C4-2B (cell line): Measurements from ENCODE around the gene FUT7.

ENCODE experiments used
- CTCF ChIP-seq: fragments of 450-650 bp; conservative IDR thresholded peaks from 2 replicates; pipeline ENCODE4 v1.5.1; 2017; ENCODE audit warnings: mild to moderate bottlenecking
- ZFX ChIP-seq: fragments of 450-650 bp; IDR thresholded peaks from 2 replicates; pipeline ENCODE4 v1.6.1; 2017

- no peak for TF ChIP-seq CTCF
- TF ChIP-seq ZFX: no peak
Observed at GRCh38 chr9:137017791-137018497, 13.9 kb downstream of the FUT7 start.
